ENCODE measurements around the gene GCA. TPM values are rescaled to one million over a fixed set of nuclear protein-coding genes. Genes with fewer than 3 reads are reported as not detected.

The GCA gene
- polyA plus RNA-seq, 1 experiment: 2.5 TPM

- ChIA-PET POLR2A (interaction anchor here (0.6 to 0.7 kb wide), 2 partner anchors 148 to 946 kb away, joined by 4 to 5 read pairs; no protein-coding TSS in a partner anchor), CTCF (interaction anchor here (1.0 to 2.3 kb wide), 5 partner anchors 8 to 155 kb away, joined by 3 to 11 read pairs (median 4); partner anchors contain the start of gene IFIH1)
Measured at GRCh38 chr2:162308747-162309503, 35.0 kb upstream of the GCA start.

GRCh38 chr2:162312853-162313252, 31.1 kb upstream of the GCA start:
- H3K9me3 ChIP-seq (ENCODE audit: control insufficient read depth, insufficient read depth, low read length): no peaks in the 10 kb centered on the region
- CTCF ChIA-PET: interaction anchor here (0.7 to 2.5 kb wide), 7 partner anchors 14 to 726 kb away, joined by 3 to 9 read pairs (median 3); no protein-coding TSS in a partner anchor
- POLR2A ChIA-PET: no interaction called here

More at GRCh38 chr2:162308747-162309503, 35.0 kb upstream of the GCA start:
- no peak for TF ChIP-seq CTCF (IDR thresholded peaks at IDR 0.05; ENCODE audit: low read depth, low read length)
- H3K27ac ChIP-seq (ENCODE audit: low read depth, low read length): no peak overlapping the region
- no peak overlapping the region for H3K4me3 ChIP-seq (ENCODE audit: low read depth, low read length)
- no peaks in the 10 kb centered on the region for H3K27me3 ChIP-seq (ENCODE audit: control insufficient read depth, insufficient read depth, low read length)
- H3K9me3 ChIP-seq (ENCODE audit: control insufficient read depth, insufficient read depth, low read length): no peaks in the 10 kb centered on the region
- DNase-seq (ENCODE audit: low read depth, low spot score): no peak

GRCh38 chr2:162315938-162316337, 28.0 kb upstream of the GCA start:
- no peaks in the 10 kb centered on the region for H3K27me3 ChIP-seq (ENCODE audit: control insufficient read depth, insufficient read depth, low read length)
- DNase-seq (ENCODE audit: low read depth, low spot score): no peak
- no peak for TF ChIP-seq CTCF (IDR thresholded peaks at IDR 0.05; ENCODE audit: low read depth, low read length)
- H3K27ac ChIP-seq (ENCODE audit: low read depth, low read length): no peak overlapping the region
- ChIA-PET CTCF (interaction anchor here (1.0 to 1.6 kb wide), 3 partner anchors 18 to 729 kb away, joined by 3 to 7 read pairs (median 3); no protein-coding TSS in a partner anchor), POLR2A (no interaction called here)
- no peak overlapping the region for H3K4me3 ChIP-seq (ENCODE audit: low read depth, low read length)
- H3K9me3 ChIP-seq (ENCODE audit: control insufficient read depth, insufficient read depth, low read length): no peaks in the 10 kb centered on the region

More at GRCh38 chr2:162312853-162313252, 31.1 kb upstream of the GCA start:
- no peak overlapping the region for H3K27ac ChIP-seq (ENCODE audit: low read depth, low read length)
- H3K4me3 ChIP-seq (ENCODE audit: low read depth, low read length): no peak overlapping the region
- no peak for TF ChIP-seq CTCF (IDR thresholded peaks at IDR 0.05; ENCODE audit: low read depth, low read length)
- H3K27me3 ChIP-seq (ENCODE audit: control insufficient read depth, insufficient read depth, low read length): no peaks in the 10 kb centered on the region
- no peak for DNase-seq (ENCODE audit: low read depth, low spot score)

GRCh38 chr2:162316590-162316989, 27.3 kb upstream of the GCA start:
- no peaks in the 10 kb centered on the region for H3K9me3 ChIP-seq (ENCODE audit: control insufficient read depth, insufficient read depth, low read length)
- POLR2A ChIA-PET: no interaction called here
- no peak overlapping the region for H3K27ac ChIP-seq (ENCODE audit: low read depth, low read length)
- CTCF ChIA-PET: interaction anchor here (1.6 kb wide), 1 partner anchor 18 kb away, joined by 7 read pairs; no protein-coding TSS in a partner anchor
- no peak for TF ChIP-seq CTCF (IDR thresholded peaks at IDR 0.05; ENCODE audit: low read depth, low read length)
- H3K27me3 ChIP-seq (ENCODE audit: control insufficient read depth, insufficient read depth, low read length): no peaks in the 10 kb centered on the region
- H3K4me3 ChIP-seq (ENCODE audit: low read depth, low read length): no peak overlapping the region
- no peak for DNase-seq (ENCODE audit: low read depth, low spot score)

Data from AG04450 (cell line).